ENCODE measurements around the gene CEACAM3. TPM values are rescaled to one million over a fixed set of nuclear protein-coding genes. Genes with fewer than 3 reads are reported as not detected.

The CEACAM3 gene
- total RNA-seq, 1 experiment from 2014 or later, result not detected

GRCh38 chr19:41837981-41838708 is 41.8 kb downstream of the CEACAM3 start:
- Histone ChIP-seq H2AFZ (no peak overlapping the region), H4K20me1 (ENCODE audit: insufficient read depth) (no peaks in the 10 kb centered on the region), H3K9me2 (ENCODE audit: insufficient read depth) (no peaks in the 10 kb centered on the region), H3K36me3 (ENCODE audit: low read depth) (no peaks in the 10 kb centered on the region), H3K4me2 (no peak overlapping the region), H3K79me2 (ENCODE audit: low read depth) (no peaks in the 10 kb centered on the region), H3F3A (ENCODE audit: insufficient read depth, low read depth) (no peaks in the 10 kb centered on the region), H3K4me3 (no peak overlapping the region), H3K27ac (no peak overlapping the region), H3K4me1 (replicated peaks; ENCODE audit: insufficient read depth) (no peaks in the 10 kb centered on the region), H3K9me3 (ENCODE audit: insufficient read depth, low read depth) (no peaks in the 10 kb centered on the region), H3K27me3 (ENCODE audit: insufficient read depth, low read depth) (peaks cover 20% of the 10 kb centered on the region; the same call in 1 of the 2 replicates)
- TF ChIP-seq, protein P1, sequence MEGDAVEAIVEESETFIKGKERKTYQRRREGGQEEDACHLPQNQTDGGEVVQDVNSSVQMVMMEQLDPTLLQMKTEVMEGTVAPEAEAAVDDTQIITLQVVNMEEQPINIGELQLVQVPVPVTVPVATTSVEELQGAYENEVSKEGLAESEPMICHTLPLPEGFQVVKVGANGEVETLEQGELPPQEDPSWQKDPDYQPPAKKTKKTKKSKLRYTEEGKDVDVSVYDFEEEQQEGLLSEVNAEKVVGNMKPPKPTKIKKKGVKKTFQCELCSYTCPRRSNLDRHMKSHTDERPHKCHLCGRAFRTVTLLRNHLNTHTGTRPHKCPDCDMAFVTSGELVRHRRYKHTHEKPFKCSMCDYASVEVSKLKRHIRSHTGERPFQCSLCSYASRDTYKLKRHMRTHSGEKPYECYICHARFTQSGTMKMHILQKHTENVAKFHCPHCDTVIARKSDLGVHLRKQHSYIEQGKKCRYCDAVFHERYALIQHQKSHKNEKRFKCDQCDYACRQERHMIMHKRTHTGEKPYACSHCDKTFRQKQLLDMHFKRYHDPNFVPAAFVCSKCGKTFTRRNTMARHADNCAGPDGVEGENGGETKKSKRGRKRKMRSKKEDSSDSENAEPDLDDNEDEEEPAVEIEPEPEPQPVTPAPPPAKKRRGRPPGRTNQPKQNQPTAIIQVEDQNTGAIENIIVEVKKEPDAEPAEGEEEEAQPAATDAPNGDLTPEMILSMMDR (conservative IDR thresholded peaks at IDR 0.05), result no peak
- no peak for TF ChIP-seq EZH2 (IDR thresholded peaks at IDR 0.05; ENCODE audit: low read depth)
- no peak for DNase-seq
- no TSS peak for BruUV-seq (replicated peaks)
- intact Hi-C loops (cut with micrococcal nuclease; ENCODE audit: unreplicated experiment), result no loop called here
- POLR2A ChIA-PET (ENCODE audit: unreplicated experiment), result no interaction called here
- CTCF ChIA-PET, result interaction anchor here (0.7 kb wide), 1 partner anchor 35 kb away, joined by 3 read pairs; no protein-coding TSS in a partner anchor

- Histone ChIP-seq H3K9me2 (ENCODE audit: insufficient read depth) (no peaks in the 10 kb centered on the region), H3K4me1 (replicated peaks; ENCODE audit: insufficient read depth) (no peaks in the 10 kb centered on the region), H2AFZ (no peak overlapping the region), H3K4me3 (no peak overlapping the region), H3K9me3 (ENCODE audit: insufficient read depth, low read depth) (no peaks in the 10 kb centered on the region), H3K27ac (no peak overlapping the region), H3K27me3 (ENCODE audit: insufficient read depth, low read depth) (peaks cover 20% of the 10 kb centered on the region; the same call in 1 of the 2 replicates), H3F3A (ENCODE audit: insufficient read depth, low read depth) (no peaks in the 10 kb centered on the region), H3K4me2 (no peak overlapping the region), H3K36me3 (ENCODE audit: low read depth) (no peaks in the 10 kb centered on the region), H4K20me1 (ENCODE audit: insufficient read depth) (no peaks in the 10 kb centered on the region), H3K79me2 (ENCODE audit: low read depth) (no peaks in the 10 kb centered on the region)
- intact Hi-C loops (cut with micrococcal nuclease; ENCODE audit: unreplicated experiment), result no loop called here
- CTCF ChIA-PET, result interaction anchor here (0.5 kb wide), 1 partner anchor 1676 kb away, joined by 14 read pairs; no protein-coding TSS in a partner anchor
- POLR2A ChIA-PET (ENCODE audit: unreplicated experiment), result no interaction called here
- BruUV-seq (replicated peaks), result no TSS peak
- DNase-seq, result no peak
- TF ChIP-seq, protein P1 (conservative IDR thresholded peaks at IDR 0.05), result no peak
- no peak for TF ChIP-seq EZH2 (IDR thresholded peaks at IDR 0.05; ENCODE audit: low read depth)
These were observed 42.8 kb downstream of the CEACAM3 start for GRCh38 chr19:41839211-41839610.

DNA sequence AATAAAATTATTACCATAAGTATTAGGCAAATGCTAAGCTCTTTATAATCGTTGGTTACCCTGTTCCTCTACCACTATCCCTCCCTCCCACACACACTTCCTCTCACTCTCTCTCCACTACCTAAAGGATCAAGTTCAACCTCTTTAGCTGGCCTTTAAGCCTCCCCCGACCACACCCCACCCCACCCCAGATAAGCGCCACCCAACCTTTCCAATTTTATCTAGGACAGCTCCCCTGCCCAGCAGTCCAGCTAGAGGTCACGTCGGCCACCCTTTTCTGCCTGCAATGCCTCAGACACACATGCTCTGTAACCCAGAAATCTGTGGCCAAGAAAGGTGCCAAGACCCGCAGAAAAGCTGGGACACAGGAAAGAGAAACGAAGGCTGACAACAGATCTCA is 47.0 kb downstream of the CEACAM3 start:
- no peaks in the 10 kb centered on the region for H3K36me3 ChIP-seq (ENCODE audit: low read depth)
- no peaks in the 10 kb centered on the region for H3K4me1 ChIP-seq (replicated peaks; ENCODE audit: insufficient read depth)
- H3F3A ChIP-seq (ENCODE audit: insufficient read depth, low read depth), result no peaks in the 10 kb centered on the region
- no peak overlapping the region for H3K4me3 ChIP-seq
- no peak overlapping the region; the same call in 1 of the 2 replicates for H3K4me2 ChIP-seq
- DNase-seq, result no peak
- H3K79me2 ChIP-seq (ENCODE audit: low read depth), result no peaks in the 10 kb centered on the region
- TF ChIP-seq EZH2 (IDR thresholded peaks at IDR 0.05; ENCODE audit: low read depth), result no peak
- TF ChIP-seq, protein P1 (conservative IDR thresholded peaks at IDR 0.05), result no peak
- CTCF ChIA-PET, result interaction anchor here (0.6 kb wide), 1 partner anchor 18 kb away, joined by 4 read pairs; no protein-coding TSS in a partner anchor
- no peak overlapping the region for H3K27ac ChIP-seq
- no peaks in the 10 kb centered on the region for H3K9me3 ChIP-seq (ENCODE audit: insufficient read depth, low read depth)
- peaks cover 7% of the 10 kb centered on the region; the same call in 1 of the 2 replicates for H3K27me3 ChIP-seq (ENCODE audit: insufficient read depth, low read depth)
- POLR2A ChIA-PET (ENCODE audit: unreplicated experiment), result no interaction called here
- BruUV-seq (replicated peaks), result no TSS peak
- no peak overlapping the region for H2AFZ ChIP-seq
- intact Hi-C loops (cut with micrococcal nuclease; ENCODE audit: unreplicated experiment), result no loop called here
- no peaks in the 10 kb centered on the region for H3K9me2 ChIP-seq (ENCODE audit: insufficient read depth)
- no peaks in the 10 kb centered on the region for H4K20me1 ChIP-seq (ENCODE audit: insufficient read depth)
